Stimulated activated CD8-positive, alpha-beta memory T cell treated with anti-CD3 and anti-CD28 coated beads, Interleukin-12 subunit alpha, Interleukin-12 subunit beta, amount 100 ng/mL, for 4 hours (primary cell): ENCODE results near the gene ALKBH6.
A peak's percentile ranks its signal among the peaks of the same experiment; 100 is the strongest.
"Not testable (repeated sequence)": the region's sequence is repeated elsewhere in the genome, so short reads cannot be mapped to it uniquely, and the experiment has no call there.

Experiments used
- DNase-seq: peaks from one replicate; pipeline ENCODE4 v3.0.0-alpha.2; 2020; ENCODE audit warnings: low read depth

Gene ALKBH6

DNA sequence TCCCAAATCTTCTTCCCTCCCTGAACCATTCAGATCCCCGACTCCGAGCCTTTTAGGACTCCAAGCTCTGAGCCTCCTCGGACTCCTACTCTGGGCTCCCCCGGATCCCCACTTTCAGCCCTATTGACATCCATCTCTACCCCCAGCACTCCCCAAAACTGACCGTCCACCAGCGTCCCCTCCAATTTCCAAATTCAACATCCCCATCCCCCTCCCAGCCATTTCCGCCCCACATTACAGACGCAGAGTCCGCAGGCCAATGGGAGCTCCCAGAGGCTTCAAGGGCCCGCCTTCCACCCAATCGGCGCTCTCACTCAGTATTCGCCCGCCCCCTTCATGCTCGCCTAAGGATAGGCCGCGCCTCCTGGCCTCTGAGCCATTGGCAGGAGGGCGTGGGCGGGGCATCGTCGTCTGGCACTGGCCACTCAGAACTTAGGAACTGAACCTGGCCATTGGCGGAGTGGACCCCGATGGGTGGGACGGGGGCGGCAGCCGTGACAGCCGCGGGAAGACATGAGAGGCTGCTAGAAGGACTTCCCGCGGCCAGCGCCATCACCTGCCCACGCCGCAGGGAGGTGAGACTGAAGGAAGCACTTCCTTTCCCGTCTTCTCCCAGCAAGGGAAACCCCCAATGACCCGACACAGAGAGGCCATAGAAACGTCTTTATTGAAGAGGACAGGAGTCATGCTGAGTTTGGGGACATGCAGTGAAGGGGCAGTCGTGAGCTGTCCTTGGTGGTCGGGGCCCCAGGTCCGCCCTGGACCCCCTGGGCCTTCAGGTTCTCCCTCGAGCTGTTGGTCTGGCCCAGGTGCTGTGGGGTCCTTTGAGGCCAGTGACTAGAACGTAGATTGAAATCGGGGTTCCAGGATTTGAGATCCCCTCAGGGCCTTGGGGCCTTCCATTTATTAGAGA lies at the start of gene ALKBH6:
ALKBH6 (minus strand) TSS at position 202 of the 913 bp plus-strand sequence. CDS start 816 bp downstream, outside the sequence.
- DNase-seq, result peak; percentile 96

DNA sequence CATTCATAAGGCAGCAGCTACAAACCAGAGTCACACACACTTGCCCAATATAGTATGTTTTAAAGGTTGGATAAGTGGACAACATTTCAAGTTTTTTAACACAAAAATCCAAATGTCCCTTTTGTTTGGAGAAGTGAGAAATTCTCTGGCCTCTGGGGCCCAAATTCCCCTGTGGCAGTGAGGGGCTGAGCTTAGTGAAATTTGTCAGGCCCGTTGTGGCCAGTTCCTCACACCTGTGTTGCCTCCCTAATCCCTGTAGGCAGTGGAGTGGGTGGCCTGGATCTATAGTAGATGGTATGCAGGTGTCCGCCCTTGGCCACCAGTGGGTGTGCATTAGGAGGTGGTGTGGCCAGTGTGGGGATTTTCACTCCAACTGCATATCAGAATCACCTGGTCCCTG lies 47.4 kb upstream of the ALKBH6 start:
- DNase-seq, result no peak

DNA sequence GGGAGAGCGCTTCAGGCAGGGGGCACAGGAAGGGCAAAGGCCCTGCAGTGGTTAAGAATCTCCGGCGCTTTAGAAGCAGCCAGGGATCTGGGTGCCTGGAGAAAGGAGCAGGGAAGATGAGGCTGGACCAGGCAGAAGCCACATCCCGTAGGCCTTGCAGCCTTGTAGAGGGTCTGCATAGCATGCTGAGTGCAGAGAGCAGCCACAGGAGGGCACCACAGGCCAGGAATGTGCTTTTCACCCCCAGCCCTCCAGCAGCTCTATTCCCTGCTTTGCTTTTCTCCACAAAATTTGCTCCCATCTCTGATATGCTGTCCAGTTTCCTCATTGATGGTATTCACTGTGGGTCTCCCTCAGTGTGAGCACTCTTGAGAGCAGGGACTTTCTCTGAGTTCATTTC lies 46.4 kb upstream of the ALKBH6 start:
- DNase-seq, result no peak

- no peak for DNase-seq
Observed at GRCh38 chr19:36059180-36059910, 45.3 kb upstream of the ALKBH6 start.

DNA sequence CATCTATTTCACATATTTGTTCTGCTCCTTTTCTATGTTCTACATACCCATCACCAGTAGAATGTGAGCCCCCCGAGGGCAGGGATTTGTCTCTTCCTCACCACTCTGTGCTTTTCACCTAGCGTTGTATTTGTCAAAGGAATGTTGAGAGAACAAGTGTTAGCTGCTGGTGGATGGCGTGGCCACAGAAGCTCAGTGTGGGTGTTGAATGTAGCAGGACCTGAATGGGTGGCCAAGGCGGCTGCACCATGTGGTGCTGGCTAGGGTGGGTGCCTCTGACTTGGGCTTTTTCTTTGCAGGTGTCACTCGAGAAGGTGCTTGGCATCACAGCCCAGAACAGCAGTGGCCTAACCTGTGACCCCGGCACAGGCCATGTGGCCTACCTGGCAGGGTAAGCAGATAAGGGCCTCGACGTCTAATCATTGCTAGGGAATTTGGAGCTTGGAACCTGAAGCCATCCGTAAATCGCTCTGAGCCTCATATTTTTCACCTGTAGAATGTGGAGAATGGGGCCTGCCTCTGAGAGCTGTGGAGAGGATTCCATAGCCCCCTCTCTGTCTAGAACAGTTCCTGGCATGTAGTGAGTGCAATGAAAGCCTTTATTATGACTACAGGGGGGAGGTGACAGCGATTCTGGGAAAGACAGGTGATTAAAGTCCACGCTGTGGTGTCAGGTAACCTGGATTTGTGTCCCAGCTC lies 44.6 kb upstream of the ALKBH6 start:
- DNase-seq, result no peak

- peak; percentile 90 for DNase-seq
Observed at GRCh38 chr19:36054733-36055686, 41.0 kb upstream of the ALKBH6 start, which contains the start of gene WDR62. Gene WDR62, plus strand, starts transcription at chr19:36054897. Its CDS starts 75 bp downstream, at chr19:36054972.

- peak; percentile 100 for DNase-seq
Observed at GRCh38 chr19:36054119-36054732, 40.2 kb upstream of the ALKBH6 start, which contains the start of gene THAP8. Gene THAP8, minus strand, starts transcription at chr19:36054285. Its CDS starts 68 bp downstream, at chr19:36054217.

DNA sequence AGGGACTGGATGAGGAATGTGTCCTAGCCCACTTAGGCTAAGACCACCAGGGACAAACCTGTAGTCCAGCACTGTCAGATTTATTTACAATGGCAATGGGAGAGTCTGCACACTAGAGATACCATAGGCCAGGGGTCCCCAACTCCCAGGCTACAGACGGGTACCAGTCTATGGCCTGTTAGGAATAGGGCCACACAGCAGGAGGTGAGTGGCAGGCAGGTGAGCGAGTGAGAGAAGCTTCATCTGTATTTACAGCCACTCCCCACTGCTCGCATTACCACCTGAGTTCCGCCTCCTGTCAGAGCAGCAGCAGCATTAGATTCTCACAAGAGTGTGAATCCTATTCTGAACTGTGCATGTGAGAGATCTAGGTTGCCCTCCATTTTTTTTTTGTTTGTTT lies 37.6 kb upstream of the ALKBH6 start:
- no peak for DNase-seq

- DNase-seq, result no peak
Observed at GRCh38 chr19:36051236-36051635, 37.2 kb upstream of the ALKBH6 start.

GRCh38 chr19:36049080-36049698 lies 35.2 kb upstream of the ALKBH6 start:
- no peak for DNase-seq

GRCh38 chr19:36047835-36048234 lies 33.8 kb upstream of the ALKBH6 start:
- DNase-seq, result no peak

- no peak for DNase-seq
Observed at GRCh38 chr19:36046443-36047050, 32.5 kb upstream of the ALKBH6 start.

- no peak for DNase-seq
Observed at GRCh38 chr19:36043952-36044351, 29.9 kb upstream of the ALKBH6 start.

GRCh38 chr19:36041831-36042230 lies 27.8 kb upstream of the ALKBH6 start:
- DNase-seq, result no peak

DNA sequence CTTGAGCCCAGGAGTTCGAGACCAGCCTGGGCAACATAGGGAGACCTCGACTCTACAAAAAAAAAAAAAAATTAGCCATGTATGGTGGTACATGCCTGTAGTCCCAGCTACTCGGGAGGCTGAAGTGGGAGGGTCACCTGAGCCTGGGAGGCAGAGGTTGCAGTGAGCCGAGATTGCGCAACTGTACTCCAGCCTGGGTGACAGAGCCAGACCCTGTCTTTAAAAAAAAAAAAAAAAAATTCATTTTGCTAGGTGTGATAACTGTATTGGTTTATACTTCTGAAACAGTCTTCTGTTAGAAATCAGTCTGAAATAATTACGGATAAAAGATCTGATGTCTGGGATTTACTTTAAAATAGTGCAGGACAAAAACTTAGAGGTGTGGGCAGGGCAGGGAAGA lies 27.1 kb upstream of the ALKBH6 start:
- DNase-seq, result not testable (repeated sequence)

DNA sequence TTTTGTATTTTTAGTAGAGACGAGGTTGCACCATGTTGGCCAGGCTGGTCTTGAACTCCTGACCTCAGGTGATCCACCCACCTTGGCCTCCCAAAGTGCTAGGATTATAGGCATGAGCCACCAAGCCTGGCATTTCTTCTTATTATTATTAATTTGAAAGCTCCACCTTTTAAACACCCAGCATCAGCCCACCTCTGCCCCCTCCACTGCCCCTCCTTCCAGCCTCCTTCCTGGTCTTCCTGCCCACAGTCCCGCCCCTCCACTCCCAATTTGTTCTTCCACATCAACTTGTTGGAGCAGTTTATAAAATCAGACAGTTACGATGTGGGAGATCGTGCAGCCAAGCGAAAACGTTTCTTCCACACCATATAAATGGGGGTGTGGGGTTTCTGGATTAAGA lies 26.5 kb upstream of the ALKBH6 start:
- DNase-seq, result no peak

DNA sequence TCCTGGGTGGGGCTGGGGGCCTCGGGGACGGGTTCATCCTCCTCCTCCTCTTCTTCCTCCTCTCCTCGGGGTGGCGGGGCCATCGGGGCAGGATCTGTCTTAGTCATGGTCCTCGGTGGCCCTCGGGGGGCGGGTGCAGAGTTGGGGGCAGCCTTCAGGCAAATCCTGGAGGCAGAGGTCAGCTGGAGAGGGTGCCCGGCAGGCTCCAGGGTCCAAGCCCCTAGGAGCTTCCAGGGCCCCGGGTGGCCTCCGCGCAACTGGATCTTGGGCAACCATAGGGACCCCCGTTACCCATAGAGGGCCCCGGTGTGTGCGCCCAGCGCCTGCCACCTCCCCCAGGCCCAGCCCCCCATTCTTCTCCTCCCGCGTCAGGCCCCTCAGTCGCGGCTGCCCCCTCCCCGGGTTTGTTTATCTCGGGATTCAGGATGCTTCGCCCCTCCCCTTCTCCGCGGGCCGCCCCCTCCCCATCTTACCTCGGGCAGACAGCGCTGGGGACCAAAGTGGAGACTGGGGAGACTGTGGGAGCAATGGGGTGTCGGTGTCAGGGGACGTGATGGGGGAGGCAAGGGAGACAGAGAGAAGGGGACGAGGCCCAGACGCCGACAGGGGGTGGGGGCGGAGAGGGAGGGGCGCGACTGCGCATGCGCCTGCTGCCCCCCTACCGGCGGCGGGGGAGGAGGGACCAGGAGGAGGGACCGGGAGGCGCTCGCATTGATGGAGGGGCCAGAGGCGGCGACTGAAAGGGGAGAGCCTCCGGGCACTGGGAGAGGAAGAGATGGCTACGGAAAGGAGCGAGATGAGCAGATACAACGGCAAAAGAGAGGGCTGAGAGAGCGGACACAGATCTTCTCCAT lies 18.5 kb upstream of the ALKBH6 start, which contains the start of gene CLIP3:
CLIP3 (minus strand) TSS at position 623 of the 854 bp plus-strand sequence; CDS start at position 107, 516 bp downstream.
- peak; percentile 45 for DNase-seq

GRCh38 chr19:36031308-36031707 lies 17.3 kb upstream of the ALKBH6 start:
- DNase-seq, result no peak
